ENCODE data around the gene SNAP47.

GRCh38 chr1:227757781-227758180, 22.5 kb downstream of the SNAP47 start:
- TF ChIP-seq POLR2A (IDR thresholded peaks at IDR 0.05), result no peak
- TF ChIP-seq, protein P1, sequence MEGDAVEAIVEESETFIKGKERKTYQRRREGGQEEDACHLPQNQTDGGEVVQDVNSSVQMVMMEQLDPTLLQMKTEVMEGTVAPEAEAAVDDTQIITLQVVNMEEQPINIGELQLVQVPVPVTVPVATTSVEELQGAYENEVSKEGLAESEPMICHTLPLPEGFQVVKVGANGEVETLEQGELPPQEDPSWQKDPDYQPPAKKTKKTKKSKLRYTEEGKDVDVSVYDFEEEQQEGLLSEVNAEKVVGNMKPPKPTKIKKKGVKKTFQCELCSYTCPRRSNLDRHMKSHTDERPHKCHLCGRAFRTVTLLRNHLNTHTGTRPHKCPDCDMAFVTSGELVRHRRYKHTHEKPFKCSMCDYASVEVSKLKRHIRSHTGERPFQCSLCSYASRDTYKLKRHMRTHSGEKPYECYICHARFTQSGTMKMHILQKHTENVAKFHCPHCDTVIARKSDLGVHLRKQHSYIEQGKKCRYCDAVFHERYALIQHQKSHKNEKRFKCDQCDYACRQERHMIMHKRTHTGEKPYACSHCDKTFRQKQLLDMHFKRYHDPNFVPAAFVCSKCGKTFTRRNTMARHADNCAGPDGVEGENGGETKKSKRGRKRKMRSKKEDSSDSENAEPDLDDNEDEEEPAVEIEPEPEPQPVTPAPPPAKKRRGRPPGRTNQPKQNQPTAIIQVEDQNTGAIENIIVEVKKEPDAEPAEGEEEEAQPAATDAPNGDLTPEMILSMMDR (IDR thresholded peaks at IDR 0.05), result no peak
